SU-DHL-6 (cell line): ENCODE measurements around the gene BOC.

Source experiments
- H2AFZ ChIP-seq: fragments of 200-600 bp; sonication (generic); 2 replicates; pipeline ENCODE4 v1.6.1; 2014; ENCODE audit warnings: low read depth, mild to moderate bottlenecking, moderate library complexity, mixed read lengths, antibody characterized with exemption, low read length; ENCODE audit not compliant: severe bottlenecking
- H3F3A ChIP-seq: fragments of 200-600 bp; shearing (Covaris generic); 2 replicates; pipeline ENCODE4 v1.6.0; 2016; ENCODE audit warnings: antibody characterized with exemption, mild to moderate bottlenecking; ENCODE audit not compliant: insufficient read depth
- H3K27ac ChIP-seq: fragments of 200-600 bp; sonication (generic); 2 replicates; pipeline ENCODE4 v1.5.1; 2016; ENCODE audit warnings: low read depth, mild to moderate bottlenecking, low read length, moderate library complexity, mixed read lengths
- H3K27me3 ChIP-seq: fragments of 200-600 bp; sonication (generic), shearing (Covaris generic); 2 replicates; pipeline ENCODE4 v1.6.0; 2014; ENCODE audit warnings: mild to moderate bottlenecking, low read length
- H3K36me3 ChIP-seq: fragments of 200-600 bp; sonication (generic); 2 replicates; pipeline ENCODE4 v1.6.1; 2014; ENCODE audit warnings: mild to moderate bottlenecking, low read length, mixed read lengths
- H3K4me2 ChIP-seq: fragments of 300-600, 200-600 bp; shearing (Covaris generic), sonication (generic); 2 replicates; pipeline ENCODE4 v1.6.0; 2014; ENCODE audit warnings: low read length, low read depth, mild to moderate bottlenecking; ENCODE audit not compliant: poor library complexity, severe bottlenecking
- H3K4me3 ChIP-seq: fragments of 200-600 bp; sonication (generic); 2 replicates; pipeline ENCODE4 v1.5.1; 2014; ENCODE audit warnings: antibody characterized with exemption, low read length, mild to moderate bottlenecking, mixed read lengths; ENCODE audit not compliant: insufficient read depth, poor library complexity, severe bottlenecking
- H3K79me2 ChIP-seq: fragments of 200-600 bp; sonication (generic); 2 replicates; pipeline ENCODE4 v1.6.1; 2014; ENCODE audit warnings: mild to moderate bottlenecking, low read length, moderate library complexity; ENCODE audit not compliant: insufficient read depth
- H3K9ac ChIP-seq: fragments of 200-600 bp; sonication (generic); 2 replicates; pipeline ENCODE4 v1.7.0; 2014; ENCODE audit warnings: mild to moderate bottlenecking, low read length
- H3K9me2 ChIP-seq: fragments of 200-600 bp; sonication (generic); replicated peaks from 2 replicates; pipeline ENCODE4 v1.6.1; 2014; ENCODE audit warnings: low read length; ENCODE audit not compliant: insufficient read depth
- H3K9me3 ChIP-seq: fragments of 200-600 bp; sonication (generic); 2 replicates; pipeline ENCODE4 v1.6.1; 2014; ENCODE audit warnings: low read length, mixed read lengths; ENCODE audit not compliant: insufficient read depth
- H4K20me1 ChIP-seq: fragments of 200-600 bp; sonication (generic); 2 replicates; pipeline ENCODE4 v1.6.1; 2014; ENCODE audit warnings: low read depth, mild to moderate bottlenecking, antibody characterized with exemption, low read length, moderate library complexity, mixed read lengths
- CTCF ChIP-seq: fragments of 200-600 bp; sonication (generic); IDR thresholded peaks from one replicate; pipeline ENCODE4 v1.5.1; 2017; ENCODE audit warnings: antibody characterized with exemption, mild to moderate bottlenecking, low read length, moderate library complexity; ENCODE audit not compliant: insufficient read depth, poor library complexity, severe bottlenecking
- EZH2phosphoT487 ChIP-seq: fragments of 200-600 bp; sonication (generic), shearing (Covaris generic); conservative IDR thresholded peaks from 2 replicates; pipeline ENCODE4 v1.6.1; 2018; ENCODE audit warnings: mild to moderate bottlenecking, antibody characterized with exemption, low read length, moderate library complexity, mixed read lengths

The BOC gene

DNA sequence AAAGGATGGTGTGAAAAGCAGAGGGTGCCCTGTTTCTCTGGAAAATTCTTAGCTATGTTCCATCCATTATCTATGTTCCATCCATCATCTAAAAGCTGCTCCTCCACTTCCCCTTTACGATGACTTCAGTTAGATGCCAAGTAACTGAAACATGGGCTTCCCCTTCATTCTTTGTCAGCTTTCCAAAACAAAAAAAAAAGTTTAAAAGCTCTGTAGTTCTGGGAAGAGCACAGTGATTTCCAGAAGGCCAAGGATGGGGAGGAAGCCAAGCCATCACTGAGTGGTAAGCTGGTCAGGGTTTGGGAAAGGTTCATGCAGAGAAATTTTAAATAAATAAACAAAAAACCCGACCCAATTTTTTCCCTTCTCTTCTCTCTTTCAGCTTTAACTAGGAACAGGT, 118.4 kb downstream of the BOC start:
- no peak overlapping the region for H3K27ac ChIP-seq
- H3K36me3 ChIP-seq = no peaks in the 10 kb centered on the region
- no peaks in the 10 kb centered on the region for H3F3A ChIP-seq
- no peak overlapping the region for H2AFZ ChIP-seq
- no peaks in the 10 kb centered on the region for H4K20me1 ChIP-seq
- TF ChIP-seq CTCF = no peak
- TF ChIP-seq EZH2phosphoT487 = no peak
- H3K9me3 ChIP-seq = no peaks in the 10 kb centered on the region
- no peak overlapping the region for H3K4me2 ChIP-seq
- H3K9me2 ChIP-seq = no peaks in the 10 kb centered on the region
- no peak overlapping the region for H3K9ac ChIP-seq
- no peaks in the 10 kb centered on the region for H3K79me2 ChIP-seq
- H3K27me3 ChIP-seq = no peaks in the 10 kb centered on the region
- no peak overlapping the region for H3K4me3 ChIP-seq

DNA sequence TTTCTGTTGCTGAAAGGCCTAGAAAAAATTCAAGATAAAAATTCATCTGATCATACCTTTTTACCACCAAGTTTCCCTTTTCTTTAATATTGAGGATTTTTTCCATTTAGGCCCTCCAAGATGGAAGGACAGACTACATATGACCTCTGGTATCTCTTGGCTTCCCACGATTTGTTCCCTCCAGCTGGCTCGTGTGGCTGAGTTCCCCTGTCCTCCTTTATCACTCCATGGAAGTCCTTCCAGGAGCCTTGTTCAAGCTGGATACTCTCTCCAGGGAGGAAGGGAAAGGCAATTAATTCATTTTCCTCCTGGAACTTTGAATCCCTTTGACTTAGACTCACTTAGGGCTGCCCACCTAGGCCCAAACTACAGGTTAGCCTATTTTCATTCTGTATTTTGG, 119.4 kb downstream of the BOC start:
- no peaks in the 10 kb centered on the region for H3F3A ChIP-seq
- no peaks in the 10 kb centered on the region for H3K9me3 ChIP-seq
- no peak overlapping the region for H3K27ac ChIP-seq
- no peaks in the 10 kb centered on the region for H3K36me3 ChIP-seq
- no peak overlapping the region for H3K4me3 ChIP-seq
- no peak overlapping the region for H3K9ac ChIP-seq
- H2AFZ ChIP-seq = no peak overlapping the region
- H3K9me2 ChIP-seq = no peaks in the 10 kb centered on the region
- TF ChIP-seq CTCF = no peak
- no peak for TF ChIP-seq EZH2phosphoT487
- no peak overlapping the region for H3K4me2 ChIP-seq
- no peaks in the 10 kb centered on the region for H3K79me2 ChIP-seq
- no peaks in the 10 kb centered on the region for H4K20me1 ChIP-seq
- no peaks in the 10 kb centered on the region for H3K27me3 ChIP-seq

- Histone ChIP-seq H3K9me2 (no peaks in the 10 kb centered on the region), H3K27me3 (no peaks in the 10 kb centered on the region), H3K4me3 (no peak overlapping the region), H3K9ac (no peak overlapping the region), H3K4me2 (no peak overlapping the region), H3K9me3 (no peaks in the 10 kb centered on the region), H3K79me2 (no peaks in the 10 kb centered on the region), H4K20me1 (no peaks in the 10 kb centered on the region), H3F3A (no peaks in the 10 kb centered on the region), H2AFZ (no peak overlapping the region), H3K27ac (no peak overlapping the region), H3K36me3 (no peaks in the 10 kb centered on the region)
- TF ChIP-seq CTCF = no peak
- no peak for TF ChIP-seq EZH2phosphoT487
Observed at GRCh38 chr3:113331187-113331586, 119.8 kb downstream of the BOC start.
